GM08714 (cell line): Measurements from ENCODE around the gene RAPGEF6.
"Not testable (repeated sequence)": the region's sequence is repeated elsewhere in the genome, so short reads cannot be mapped to it uniquely, and the experiment has no call there.

Experiments
- H3K4me3 ChIP-seq: fragments of 200-500 bp; sonication (Bioruptor generic); 2 replicates; pipeline ENCODE4 v1.5.1; 2014; ENCODE audit warnings: mild to moderate bottlenecking, low read length, inconsistent platforms
- ZNF274 ChIP-seq: IDR thresholded peaks from 2 replicates; pipeline ENCODE4 v1.6.1; 2012; ENCODE audit warnings: mild to moderate bottlenecking, low read depth, low read length

RAPGEF6 gene

DNA sequence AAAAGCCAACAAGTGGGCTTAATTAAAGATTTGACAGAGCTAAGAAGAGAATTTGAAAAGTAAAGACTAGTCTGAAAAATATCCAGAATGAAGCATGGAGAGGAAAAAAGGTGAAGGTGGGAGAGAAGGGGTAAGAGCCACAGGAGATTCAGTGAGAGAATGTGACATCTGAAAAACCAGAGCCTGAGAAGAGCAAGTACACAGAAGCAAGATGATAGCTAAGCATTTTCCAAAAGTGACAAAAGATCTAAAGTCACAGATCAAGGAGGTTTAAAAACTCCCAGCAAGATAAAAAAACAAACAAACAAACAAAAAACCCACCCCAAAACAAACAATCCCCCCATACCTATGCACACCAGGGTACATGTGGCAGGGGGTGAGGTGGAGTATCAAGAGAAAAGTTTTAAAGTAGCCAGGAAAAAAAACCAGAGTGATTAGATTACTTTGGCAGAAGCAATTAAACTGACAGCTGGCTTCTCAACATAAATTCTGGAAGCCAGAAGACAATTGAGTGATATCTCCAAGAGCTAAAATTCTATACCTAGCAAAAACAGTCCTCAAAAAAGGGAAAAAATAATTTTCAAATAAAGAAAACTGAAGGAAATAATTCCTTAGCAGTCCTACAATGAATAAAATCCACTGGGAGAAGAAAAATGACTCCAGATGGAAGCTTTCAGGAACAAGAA lies 111.4 kb downstream of the RAPGEF6 start:
- no peak for TF ChIP-seq ZNF274
- H3K4me3 ChIP-seq = no peak overlapping the region

- no peak for TF ChIP-seq ZNF274
Measured at GRCh38 chr5:131521252-131521651, 113.8 kb downstream of the RAPGEF6 start.

GRCh38 chr5:131515348-131515747 lies 119.7 kb downstream of the RAPGEF6 start:
- no peak overlapping the region for H3K4me3 ChIP-seq
- TF ChIP-seq ZNF274 = no peak

More at GRCh38 chr5:131521252-131521651, 113.8 kb downstream of the RAPGEF6 start:
- H3K4me3 ChIP-seq = no peak overlapping the region

- TF ChIP-seq ZNF274 = no peak
- peak overlapping the region; percentile 18; the same call in 1 of the 2 replicates for H3K4me3 ChIP-seq
Measured at GRCh38 chr5:131514316-131515283, 120.4 kb downstream of the RAPGEF6 start.

DNA sequence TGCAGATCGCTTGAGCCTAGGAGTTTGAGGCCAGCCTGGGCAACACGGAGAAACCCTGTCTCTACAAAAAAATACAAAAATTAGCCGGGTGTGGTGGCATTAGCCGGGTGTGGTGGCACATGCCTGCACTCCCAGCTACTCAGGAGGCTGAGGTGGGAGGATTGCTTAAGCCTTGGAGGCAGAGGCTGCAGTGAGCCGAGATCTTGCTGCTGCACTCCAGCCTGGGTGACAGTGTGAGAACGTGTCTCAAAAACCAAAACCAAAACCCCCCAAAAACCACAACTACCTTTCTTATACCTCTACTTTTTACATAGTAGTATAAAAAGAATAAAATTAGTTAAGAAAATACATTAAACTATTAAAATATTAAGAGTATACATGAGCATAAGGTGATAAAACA lies 121.2 kb downstream of the RAPGEF6 start:
- TF ChIP-seq ZNF274 = no peak
- H3K4me3 ChIP-seq = no peak overlapping the region

DNA sequence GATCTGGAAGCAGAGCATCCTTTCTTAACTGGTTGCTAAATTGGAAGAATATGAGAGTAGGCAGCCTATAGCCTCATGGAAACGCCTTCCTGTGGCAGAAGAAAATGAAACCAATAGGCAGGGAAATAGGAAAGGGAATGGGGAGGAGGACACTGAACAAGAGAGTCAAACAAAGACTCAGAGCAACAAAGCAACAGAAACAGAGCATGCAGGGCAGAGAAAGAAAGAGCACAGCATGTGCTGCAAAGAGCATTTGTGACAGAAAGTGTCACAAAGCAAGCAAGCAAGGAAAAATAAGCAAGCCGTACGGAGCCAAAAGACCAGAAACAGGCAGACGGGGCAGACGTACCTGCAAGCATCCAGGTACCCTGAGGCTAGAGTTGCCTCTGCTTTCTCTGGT lies 123.1 kb downstream of the RAPGEF6 start:
- H3K4me3 ChIP-seq = no peak overlapping the region
- no peak for TF ChIP-seq ZNF274

GRCh38 chr5:131509801-131510200 lies 125.2 kb downstream of the RAPGEF6 start:
- TF ChIP-seq ZNF274 = no peak
- no peak overlapping the region for H3K4me3 ChIP-seq

- TF ChIP-seq ZNF274 = no peak
- no peak overlapping the region for H3K4me3 ChIP-seq
Measured at GRCh38 chr5:131505237-131505908, 129.7 kb downstream of the RAPGEF6 start.

GRCh38 chr5:131496400-131496713 lies 138.7 kb downstream of the RAPGEF6 start:
- TF ChIP-seq ZNF274 = no peak
- H3K4me3 ChIP-seq = no peak overlapping the region

- TF ChIP-seq ZNF274 = no peak
- peak overlapping the region; percentile 54; the same call in 1 of the 2 replicates for H3K4me3 ChIP-seq
Measured at GRCh38 chr5:131495536-131496399, 139.3 kb downstream of the RAPGEF6 start.

GRCh38 chr5:131491749-131492148 lies 143.3 kb downstream of the RAPGEF6 start:
- no peak for TF ChIP-seq ZNF274
- no peak overlapping the region for H3K4me3 ChIP-seq

- no peak overlapping the region for H3K4me3 ChIP-seq
Measured at GRCh38 chr5:131488463-131488862, 146.6 kb downstream of the RAPGEF6 start.

GRCh38 chr5:131487371-131487770 lies 147.7 kb downstream of the RAPGEF6 start:
- not testable (repeated sequence) for H3K4me3 ChIP-seq

More at GRCh38 chr5:131488463-131488862, 146.6 kb downstream of the RAPGEF6 start:
- TF ChIP-seq ZNF274 = no peak

DNA sequence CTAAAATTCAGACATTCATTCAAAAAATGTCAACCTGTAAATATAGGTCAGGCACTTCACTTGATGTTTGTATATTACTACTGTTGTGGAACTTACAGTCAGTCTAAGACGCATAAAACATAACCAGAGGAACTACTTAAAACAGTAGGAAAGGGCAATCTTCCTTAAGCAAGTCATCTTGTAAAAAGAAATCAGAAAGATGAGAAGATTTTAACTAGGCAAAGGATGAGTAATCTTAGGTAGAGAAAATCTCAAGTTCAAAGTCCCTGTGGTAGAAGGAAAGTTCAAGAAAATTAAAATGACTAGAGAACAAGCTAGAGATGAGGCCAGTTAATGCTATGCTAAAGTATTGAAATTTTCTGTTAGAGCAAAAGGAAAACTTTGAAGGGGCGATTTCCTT lies 152.4 kb downstream of the RAPGEF6 start:
- no peak for TF ChIP-seq ZNF274

More for the DNA sequence above, 152.4 kb downstream of the RAPGEF6 start:
- no peak overlapping the region for H3K4me3 ChIP-seq
